ENCODE measurements around the gene BAD. TPM values are rescaled to one million over a fixed set of nuclear protein-coding genes. Genes with fewer than 3 reads are reported as not detected.

BAD gene
- total and polyA plus RNA-seq, 10 donors: 27.0 to 67.3 (median 40.4) TPM

DNA sequence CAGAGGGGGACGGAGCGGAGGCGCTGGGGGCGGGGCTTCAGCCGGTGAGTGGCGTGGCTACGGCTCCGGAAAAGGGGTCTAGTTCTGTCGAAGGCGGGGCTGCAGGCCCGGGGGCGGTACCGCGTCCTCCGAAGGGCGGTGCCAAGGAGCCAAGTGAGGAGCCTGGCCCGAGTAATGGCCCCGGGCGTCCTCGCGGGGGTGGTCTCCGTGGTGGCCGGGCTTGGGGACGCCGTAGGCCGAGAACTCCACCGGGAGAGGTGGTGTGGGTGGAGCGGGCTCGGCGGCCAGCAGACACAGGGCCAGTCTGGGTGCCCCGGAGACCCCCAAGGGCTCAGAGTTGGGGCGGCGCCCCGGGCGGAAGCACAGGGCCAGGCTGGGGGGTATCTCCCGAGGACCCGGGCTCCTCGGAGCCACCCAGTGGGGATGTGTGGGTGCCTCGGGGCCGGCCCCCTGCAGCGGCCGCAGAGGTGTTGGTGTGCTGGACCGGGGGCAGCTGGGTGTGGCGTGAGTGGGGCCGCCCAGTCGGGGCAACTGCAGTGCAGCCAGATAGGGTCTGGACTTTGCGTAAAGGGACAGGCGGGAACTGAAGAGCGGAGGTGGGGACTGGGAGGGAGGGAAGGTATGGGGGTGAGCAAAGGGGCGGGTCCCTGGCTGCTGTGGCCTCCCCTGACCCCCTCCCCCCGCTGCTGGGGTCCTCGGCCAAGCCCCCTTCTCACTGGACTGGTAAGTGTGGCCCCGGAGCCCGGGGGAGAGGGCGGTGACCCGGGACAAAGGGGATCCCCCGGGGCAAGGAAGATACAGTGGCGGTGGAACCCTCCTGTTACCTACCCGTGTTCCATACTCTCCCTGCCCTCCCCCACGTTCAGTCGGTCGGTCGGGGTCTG lies 42.7 kb downstream of the BAD start:
- no peak for DNase-seq
- intact Hi-C loops (cut with DNase I; ENCODE audit: low total_unique reads): no loop called here

DNA sequence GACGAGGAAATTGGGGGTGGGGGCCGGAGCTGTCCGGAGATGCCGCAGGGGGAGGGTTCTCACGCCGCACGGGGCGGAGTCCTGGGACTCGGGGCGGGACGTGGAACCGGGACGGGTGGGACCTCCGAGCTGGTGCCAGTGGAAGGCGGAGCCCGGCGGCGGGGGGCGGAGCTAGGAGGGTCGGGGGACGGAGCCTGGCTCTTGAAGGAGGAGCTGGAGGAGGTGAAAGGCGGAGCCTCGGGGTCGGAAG lies 43.3 kb downstream of the BAD start:
- Histone ChIP-seq H3K27me3 (replicated peaks in 1 of 7) (no peaks in the 10 kb centered on the region), H3K9me3 (no peaks in the 10 kb centered on the region), H3K4me3 (peak overlapping the region; percentile 71 to 99 (median 86)), H3K27ac (peak overlapping the region; percentile 86 to 100 (median 98)), H3K4me1 (peaks cover 23 to 90% (median 66%) of the 10 kb centered on the region in 6 donors), H3K36me3 (peaks cover 0 to 51% (median 28%) of the 10 kb centered on the region in 6 donors)
- 0 to 2% (median 1%) methylated on average over 23 to 24 of the region's 24 CpGs for WGBS, 5 donors
- TF ChIP-seq CTCF (IDR thresholded peaks at IDR 0.05 in 8 of 11, conservative IDR thresholded peaks at IDR 0.05 in 3 of 11) (peak in 2 of 11 experiments; percentile 9 to 39), POLR2A (IDR thresholded peaks at IDR 0.05) (no peak), POLR2AphosphoS5 (IDR thresholded peaks at IDR 0.05) (no peak)
- DNase-seq: peak; percentile 100
- intact Hi-C loops (cut with DNase I; ENCODE audit: low total_unique reads): no loop called here

More for the DNA sequence above, 42.7 kb downstream of the BAD start:
- Histone ChIP-seq H3K4me3 (peak overlapping the region; percentile 71 to 99 (median 86)), H3K27me3 (replicated peaks in 1 of 7) (no peaks in the 10 kb centered on the region), H3K9me3 (no peaks in the 10 kb centered on the region), H3K36me3 (peaks cover 0 to 48% (median 28%) of the 10 kb centered on the region in 6 donors), H3K27ac (peak overlapping the region; percentile 86 to 100 (median 98)), H3K4me1 (peaks cover 23 to 88% (median 65%) of the 10 kb centered on the region in 6 donors)
- no peak for TF ChIP-seq POLR2A (IDR thresholded peaks at IDR 0.05)
- peak in 2 of 11 experiments; percentile 11 to 36 for TF ChIP-seq CTCF (IDR thresholded peaks at IDR 0.05 in 8 of 11, conservative IDR thresholded peaks at IDR 0.05 in 3 of 11)
- peak; percentile 56 to 74 (median 71) for TF ChIP-seq POLR2AphosphoS5 (IDR thresholded peaks at IDR 0.05)
- 0 to 1% (median 1%) methylated on average over 28 to 63 of the region's 63 CpGs for WGBS, 5 donors

- Histone ChIP-seq H3K4me3 (peak within 1 kb of the TSS; percentile 71 to 99 (median 86)), H3K27me3 (replicated peaks in 1 of 7) (no peaks in the 10 kb centered on the region), H3K36me3 (peaks cover 0 to 56% (median 28%) of the 10 kb centered on the region in 6 donors), H3K4me1 (peaks cover 23 to 90% (median 67%) of the 10 kb centered on the region in 6 donors), H3K9me3 (no peaks in the 10 kb centered on the region), H3K27ac (peak within 1 kb of the TSS; percentile 86 to 100 (median 98))
- intact Hi-C loops (cut with DNase I; ENCODE audit: low total_unique reads): no loop called here
- peak; percentile 100 for DNase-seq
- WGBS, 5 donors: 1 to 2% (median 2%) methylated on average over 32 to 58 of the region's 58 CpGs
- no peak for TF ChIP-seq CTCF (IDR thresholded peaks at IDR 0.05 in 8 of 11, conservative IDR thresholded peaks at IDR 0.05 in 3 of 11)
- TF ChIP-seq POLR2A (IDR thresholded peaks at IDR 0.05): peak in 2 of 3 donors; percentile 26 to 39
- TF ChIP-seq POLR2AphosphoS5 (IDR thresholded peaks at IDR 0.05): peak; percentile 97 to 99 (median 99)
These were observed 43.8 kb downstream of the BAD start, which contains the start of gene FKBP2 for GRCh38 chr11:64240435-64241240. Gene FKBP2 (plus strand): TSS chr11:64241095. CDS start chr11:64242388, 1,293 bp downstream.

Measured in spleen (tissue), 11 donors.